ENCODE data around the gene NDRG2. TPM values are rescaled to one million over a fixed set of nuclear protein-coding genes. Genes with fewer than 3 reads are reported as not detected.

Gene NDRG2
- polyA plus RNA-seq (2013, experiment 1 of 2) = 119 TPM
- polyA plus RNA-seq (2013, experiment 2 of 2) = 107 TPM

- H3K36me3 ChIP-seq (ENCODE audit: control insufficient read depth, insufficient read depth, low read length) = peaks cover 23% of the 10 kb centered on the region
- no peaks in the 10 kb centered on the region for H3K9me3 ChIP-seq (ENCODE audit: control insufficient read depth, low read length)
- H3K4me1 ChIP-seq (ENCODE audit: control insufficient read depth, insufficient read depth, low read length, poor library complexity, severe bottlenecking) = peaks cover 21% of the 10 kb centered on the region
- H3K4me3 ChIP-seq (ENCODE audit: extremely low read depth, insufficient read depth, low read length, poor library complexity, severe bottlenecking) = peak within 1 kb of the TSS; percentile 59
- H3K27ac ChIP-seq (ENCODE audit: low read depth, low read length, severe bottlenecking) = peak within 1 kb of the TSS; percentile 83
- WGBS, 2 experiments (ENCODE audit: insufficient coverage in 2 of 2) = 1 to 2% methylated on average over 22 to 38 of the region's 72 CpGs
These were observed at the start of gene NDRG2 for GRCh38 chr14:21024585-21025370. NDRG2 (minus strand) TSS chr14:21025061; CDS start chr14:21023315, 1,746 bp downstream.

GRCh38 chr14:21073921-21074320 is 49.1 kb upstream of the NDRG2 start:
- Histone ChIP-seq H3K9me3 (ENCODE audit: control insufficient read depth, low read length) (no peaks in the 10 kb centered on the region), H3K27ac (ENCODE audit: low read depth, low read length, severe bottlenecking) (no peak overlapping the region), H3K4me3 (ENCODE audit: extremely low read depth, insufficient read depth, low read length, poor library complexity, severe bottlenecking) (no peak overlapping the region), H3K4me1 (ENCODE audit: control insufficient read depth, insufficient read depth, low read length, poor library complexity, severe bottlenecking) (peaks cover 9% of the 10 kb centered on the region), H3K36me3 (ENCODE audit: control insufficient read depth, insufficient read depth, low read length) (peaks cover 63% of the 10 kb centered on the region)
- WGBS, 2 experiments (ENCODE audit: insufficient coverage in 2 of 2) = 98% methylated on average over 9 of the region's 9 CpGs

- Histone ChIP-seq H3K36me3 (ENCODE audit: control insufficient read depth, insufficient read depth, low read length) (peaks cover 52% of the 10 kb centered on the region), H3K27ac (ENCODE audit: low read depth, low read length, severe bottlenecking) (no peak overlapping the region), H3K4me1 (ENCODE audit: control insufficient read depth, insufficient read depth, low read length, poor library complexity, severe bottlenecking) (peaks cover 9% of the 10 kb centered on the region), H3K4me3 (ENCODE audit: extremely low read depth, insufficient read depth, low read length, poor library complexity, severe bottlenecking) (no peak overlapping the region), H3K9me3 (ENCODE audit: control insufficient read depth, low read length) (no peaks in the 10 kb centered on the region)
- WGBS, 2 experiments (ENCODE audit: insufficient coverage in 2 of 2) = 97 to 98% methylated on average over 5 to 8 of the region's 9 CpGs
These were observed 48.0 kb upstream of the NDRG2 start for GRCh38 chr14:21072781-21073339.

- Histone ChIP-seq H3K4me1 (ENCODE audit: control insufficient read depth, insufficient read depth, low read length, poor library complexity, severe bottlenecking) (peaks cover 9% of the 10 kb centered on the region), H3K36me3 (ENCODE audit: control insufficient read depth, insufficient read depth, low read length) (peaks cover 44% of the 10 kb centered on the region), H3K27ac (ENCODE audit: low read depth, low read length, severe bottlenecking) (peak overlapping the region; percentile 91), H3K9me3 (ENCODE audit: control insufficient read depth, low read length) (no peaks in the 10 kb centered on the region), H3K4me3 (ENCODE audit: extremely low read depth, insufficient read depth, low read length, poor library complexity, severe bottlenecking) (peak overlapping the region; percentile 74)
- whole genome bisulfite sequencing, 2 experiments (ENCODE audit: insufficient coverage in 2 of 2) = 8 to 47% methylated on average over 1 to 3 of the region's 4 CpGs
These were observed 47.2 kb upstream of the NDRG2 start for GRCh38 chr14:21072031-21072473.

GRCh38 chr14:21071225-21072030 is 46.6 kb upstream of the NDRG2 start:
- Histone ChIP-seq H3K36me3 (ENCODE audit: control insufficient read depth, insufficient read depth, low read length) (peaks cover 40% of the 10 kb centered on the region), H3K4me3 (ENCODE audit: extremely low read depth, insufficient read depth, low read length, poor library complexity, severe bottlenecking) (peak overlapping the region; percentile 74), H3K27ac (ENCODE audit: low read depth, low read length, severe bottlenecking) (peak overlapping the region; percentile 91), H3K4me1 (ENCODE audit: control insufficient read depth, insufficient read depth, low read length, poor library complexity, severe bottlenecking) (peaks cover 9% of the 10 kb centered on the region), H3K9me3 (ENCODE audit: control insufficient read depth, low read length) (no peaks in the 10 kb centered on the region)
- WGBS, 2 experiments (ENCODE audit: insufficient coverage in 2 of 2) = 1 to 2% methylated on average over 21 to 32 of the region's 37 CpGs

GRCh38 chr14:21070610-21071224 is 45.9 kb upstream of the NDRG2 start:
- 0% methylated on average over 9 to 20 of the region's 23 CpGs for WGBS, 2 experiments (ENCODE audit: insufficient coverage in 2 of 2)
- H3K9me3 ChIP-seq (ENCODE audit: control insufficient read depth, low read length) = no peaks in the 10 kb centered on the region

GRCh38 chr14:21070083-21070609 is 45.3 kb upstream of the NDRG2 start, which contains the start of gene ARHGEF40:
ARHGEF40 (plus strand) TSS chr14:21070304; CDS start chr14:21070397, 93 bp downstream.
- 0 to 1% methylated on average over 54 to 55 of the region's 63 CpGs for WGBS, 2 experiments (ENCODE audit: insufficient coverage in 2 of 2)
- H3K9me3 ChIP-seq (ENCODE audit: control insufficient read depth, low read length) = no peaks in the 10 kb centered on the region

More at GRCh38 chr14:21070610-21071224, 45.9 kb upstream of the NDRG2 start:
- peak overlapping the region; percentile 91 for H3K27ac ChIP-seq (ENCODE audit: low read depth, low read length, severe bottlenecking)
- peak overlapping the region; percentile 74 for H3K4me3 ChIP-seq (ENCODE audit: extremely low read depth, insufficient read depth, low read length, poor library complexity, severe bottlenecking)
- peaks cover 9% of the 10 kb centered on the region for H3K4me1 ChIP-seq (ENCODE audit: control insufficient read depth, insufficient read depth, low read length, poor library complexity, severe bottlenecking)
- peaks cover 33% of the 10 kb centered on the region for H3K36me3 ChIP-seq (ENCODE audit: control insufficient read depth, insufficient read depth, low read length)

GRCh38 chr14:21069388-21070082 is 44.7 kb upstream of the NDRG2 start:
- Histone ChIP-seq H3K9me3 (ENCODE audit: control insufficient read depth, low read length) (no peaks in the 10 kb centered on the region), H3K4me1 (ENCODE audit: control insufficient read depth, insufficient read depth, low read length, poor library complexity, severe bottlenecking) (peaks cover 9% of the 10 kb centered on the region), H3K27ac (ENCODE audit: low read depth, low read length, severe bottlenecking) (peak overlapping the region; percentile 91), H3K36me3 (ENCODE audit: control insufficient read depth, insufficient read depth, low read length) (peaks cover 21% of the 10 kb centered on the region), H3K4me3 (ENCODE audit: extremely low read depth, insufficient read depth, low read length, poor library complexity, severe bottlenecking) (peak overlapping the region; percentile 74)
- 0 to 1% methylated on average over 33 of the region's 40 CpGs for WGBS, 2 experiments (ENCODE audit: insufficient coverage in 2 of 2)

More at GRCh38 chr14:21070083-21070609, 45.3 kb upstream of the NDRG2 start, which contains the start of gene ARHGEF40:
- H3K4me3 ChIP-seq (ENCODE audit: extremely low read depth, insufficient read depth, low read length, poor library complexity, severe bottlenecking) = peak within 1 kb of the TSS; percentile 74
- H3K36me3 ChIP-seq (ENCODE audit: control insufficient read depth, insufficient read depth, low read length) = peaks cover 28% of the 10 kb centered on the region
- peaks cover 9% of the 10 kb centered on the region for H3K4me1 ChIP-seq (ENCODE audit: control insufficient read depth, insufficient read depth, low read length, poor library complexity, severe bottlenecking)
- peak within 1 kb of the TSS; percentile 91 for H3K27ac ChIP-seq (ENCODE audit: low read depth, low read length, severe bottlenecking)

GRCh38 chr14:21068521-21069387 is 43.9 kb upstream of the NDRG2 start:
- H3K36me3 ChIP-seq (ENCODE audit: control insufficient read depth, insufficient read depth, low read length) = peaks cover 14% of the 10 kb centered on the region
- H3K9me3 ChIP-seq (ENCODE audit: control insufficient read depth, low read length) = no peaks in the 10 kb centered on the region
- H3K27ac ChIP-seq (ENCODE audit: low read depth, low read length, severe bottlenecking) = peak overlapping the region; percentile 91
- WGBS, 2 experiments (ENCODE audit: insufficient coverage in 2 of 2) = 1 to 2% methylated on average over 29 to 39 of the region's 45 CpGs
- H3K4me1 ChIP-seq (ENCODE audit: control insufficient read depth, insufficient read depth, low read length, poor library complexity, severe bottlenecking) = peaks cover 9% of the 10 kb centered on the region
- H3K4me3 ChIP-seq (ENCODE audit: extremely low read depth, insufficient read depth, low read length, poor library complexity, severe bottlenecking) = peak overlapping the region; percentile 74

Data from mesodermal cell (in vitro differentiated cells).